HG03442 (cell line): ENCODE results near the gene NEURL1.

Experiments used
- ATAC-seq: cut with Tn5 transposase; IDR thresholded peaks from one replicate; pipeline ENCODE4 v1.9.1; 2021; ENCODE audit warnings: mild to moderate bottlenecking, moderate library complexity; ENCODE audit not compliant: unreplicated experiment

NEURL1 gene

GRCh38 chr10:103582331-103583123 lies 89.0 kb downstream of the NEURL1 start:
- no peak for ATAC-seq

GRCh38 chr10:103583871-103584215 lies 90.3 kb downstream of the NEURL1 start:
- ATAC-seq = no peak

DNA sequence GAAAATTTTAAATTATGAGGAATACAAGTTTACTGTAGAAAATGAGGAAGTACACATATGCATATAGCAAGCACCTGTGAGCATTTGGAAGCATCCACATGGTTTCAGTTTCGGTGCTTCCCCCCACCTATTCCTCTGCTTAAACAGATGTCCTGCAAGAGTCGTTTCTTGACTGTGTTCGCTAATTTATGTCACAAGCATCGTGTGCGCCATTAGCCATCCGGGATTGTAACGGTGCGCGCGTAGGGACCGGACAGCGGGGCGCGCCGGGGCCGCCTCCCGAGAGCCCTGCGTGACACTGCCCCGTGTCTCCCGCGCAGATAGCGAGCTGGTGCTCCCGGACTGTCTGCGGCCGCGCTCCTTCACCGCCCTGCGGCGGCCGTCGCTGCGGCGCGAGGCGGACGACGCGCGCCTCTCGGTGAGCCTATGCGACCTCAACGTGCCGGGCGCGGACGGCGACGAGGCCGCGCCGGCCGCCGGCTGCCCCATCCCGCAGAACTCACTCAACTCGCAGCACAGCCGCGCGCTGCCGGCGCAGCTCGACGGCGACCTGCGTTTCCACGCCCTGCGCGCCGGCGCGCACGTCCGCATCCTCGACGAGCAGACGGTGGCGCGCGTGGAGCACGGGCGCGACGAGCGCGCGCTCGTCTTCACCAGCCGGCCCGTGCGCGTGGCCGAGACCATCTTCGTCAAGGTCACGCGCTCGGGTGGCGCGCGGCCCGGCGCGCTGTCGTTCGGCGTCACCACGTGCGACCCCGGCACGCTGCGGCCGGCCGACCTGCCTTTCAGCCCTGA lies 90.9 kb downstream of the NEURL1 start:
- no peak for ATAC-seq

DNA sequence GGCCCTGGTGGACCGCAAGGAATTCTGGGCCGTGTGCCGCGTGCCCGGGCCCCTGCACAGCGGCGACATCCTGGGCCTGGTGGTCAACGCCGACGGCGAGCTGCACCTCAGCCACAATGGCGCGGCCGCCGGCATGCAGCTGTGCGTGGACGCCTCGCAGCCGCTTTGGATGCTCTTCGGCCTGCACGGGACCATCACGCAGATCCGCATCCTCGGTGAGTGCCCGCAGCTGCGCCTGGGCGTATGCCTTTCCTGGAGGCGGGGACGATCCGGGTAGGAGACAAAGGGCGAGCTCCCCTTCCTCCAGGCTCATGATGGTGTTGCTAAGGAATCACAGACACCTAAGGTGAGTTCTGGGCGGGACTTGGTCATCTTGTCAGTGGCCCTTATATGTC lies 91.5 kb downstream of the NEURL1 start:
- no peak for ATAC-seq

- no peak for ATAC-seq
These were observed 93.6 kb downstream of the NEURL1 start for GRCh38 chr10:103587073-103587472.

GRCh38 chr10:103589074-103589630 lies 95.6 kb downstream of the NEURL1 start:
- no peak for ATAC-seq

GRCh38 chr10:103590060-103590459 lies 96.6 kb downstream of the NEURL1 start:
- no peak for ATAC-seq

DNA sequence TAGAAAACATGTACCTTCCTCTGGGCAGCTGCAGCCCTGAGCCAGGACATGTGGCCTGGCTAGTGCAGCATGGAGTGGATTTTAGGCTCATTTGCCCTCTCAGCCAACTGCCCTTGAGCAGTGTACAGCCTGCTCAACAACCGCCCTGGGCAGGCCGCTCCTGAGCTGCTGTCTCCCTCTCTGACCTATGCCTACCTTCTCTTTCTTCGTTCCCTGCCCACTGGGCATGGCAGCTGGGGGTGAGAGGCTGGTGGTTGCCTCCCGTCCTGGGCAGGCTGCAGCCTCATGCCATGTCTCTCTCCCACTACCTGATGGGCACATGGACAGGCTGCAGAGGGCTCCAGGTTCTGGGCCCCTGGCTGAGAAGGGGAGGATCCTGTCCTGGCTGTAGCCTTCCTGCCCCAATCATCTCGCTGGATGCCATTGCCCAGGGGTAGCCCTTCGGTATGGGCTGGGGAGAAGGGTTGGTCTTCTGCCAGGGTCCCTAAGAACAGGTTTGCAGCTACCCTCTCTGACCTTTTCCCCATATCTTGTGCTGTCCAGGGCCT lies 97.3 kb downstream of the NEURL1 start:
- no peak for ATAC-seq

DNA sequence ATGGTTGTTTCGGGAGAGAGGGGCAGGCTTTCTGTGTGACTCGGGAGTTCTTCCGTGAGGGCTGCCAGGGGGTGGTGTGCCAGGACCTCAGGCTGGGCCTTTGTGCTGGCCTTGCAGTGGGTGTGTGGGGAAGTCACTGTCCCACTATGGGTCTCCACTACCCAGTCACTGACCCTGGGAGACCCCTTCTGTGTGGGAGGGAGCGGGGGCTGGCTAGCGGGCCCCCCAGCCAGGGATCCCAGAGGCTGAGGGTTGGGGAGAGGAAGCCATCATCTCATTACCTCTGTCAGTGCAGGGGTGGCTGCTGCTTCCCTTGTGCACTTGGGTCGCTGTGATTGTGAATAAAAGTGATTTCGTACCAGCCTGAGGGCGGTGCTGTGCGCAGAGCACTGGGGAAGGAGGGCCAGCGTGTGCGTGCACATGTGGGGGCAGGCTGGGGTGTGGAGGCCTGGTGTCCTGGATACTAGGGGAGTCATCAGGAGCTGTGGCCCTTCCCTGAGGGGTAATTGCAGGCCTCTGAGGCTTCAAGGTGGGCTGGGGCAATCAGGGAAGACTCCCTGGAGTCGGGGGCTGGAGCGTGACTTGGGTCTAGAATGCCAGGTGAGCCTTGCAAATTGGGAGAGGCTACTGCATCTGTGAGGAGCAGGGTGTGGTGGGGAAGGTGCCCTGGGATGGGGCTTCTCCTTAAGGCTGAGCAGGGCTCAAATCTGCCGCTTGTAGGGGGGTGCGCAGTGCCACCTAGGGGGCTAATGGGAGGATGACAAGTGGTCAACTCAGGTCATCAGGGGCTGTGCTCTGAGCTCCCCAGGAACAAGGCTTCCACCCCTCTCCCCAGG lies 98.9 kb downstream of the NEURL1 start:
- peak; percentile 64 for ATAC-seq

DNA sequence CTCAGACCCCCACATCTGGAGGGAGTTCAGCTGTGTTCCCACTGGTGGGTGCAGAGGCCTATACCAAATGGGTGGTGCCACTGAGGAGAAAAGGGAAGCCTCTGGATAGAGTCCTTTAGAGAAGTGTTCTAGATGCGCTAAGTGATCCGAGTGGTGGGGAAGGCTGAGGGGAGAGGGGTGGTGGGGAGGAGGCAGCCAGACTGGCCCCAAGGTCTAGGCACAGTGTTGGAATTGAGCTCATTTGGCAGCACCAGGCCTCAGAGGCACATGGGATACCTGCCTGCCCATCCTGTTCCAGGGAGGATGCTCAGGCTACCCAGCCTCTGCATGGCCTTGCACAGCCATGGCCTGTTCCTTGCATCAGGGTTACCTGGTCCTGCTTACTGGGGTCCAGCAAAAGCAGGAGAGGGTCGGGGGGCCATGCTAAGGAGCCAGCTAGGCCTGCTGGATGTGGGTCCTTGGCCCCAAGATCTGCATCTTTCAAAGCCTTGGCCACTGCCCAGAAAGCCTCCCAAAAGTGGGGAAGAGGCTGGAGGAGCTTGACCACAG lies 99.6 kb downstream of the NEURL1 start:
- peak; percentile 9 for ATAC-seq

GRCh38 chr10:103595933-103596726 lies 102.6 kb downstream of the NEURL1 start:
- ATAC-seq = no peak

- no peak for ATAC-seq
These were observed 103.5 kb downstream of the NEURL1 start for GRCh38 chr10:103597003-103597402.

DNA sequence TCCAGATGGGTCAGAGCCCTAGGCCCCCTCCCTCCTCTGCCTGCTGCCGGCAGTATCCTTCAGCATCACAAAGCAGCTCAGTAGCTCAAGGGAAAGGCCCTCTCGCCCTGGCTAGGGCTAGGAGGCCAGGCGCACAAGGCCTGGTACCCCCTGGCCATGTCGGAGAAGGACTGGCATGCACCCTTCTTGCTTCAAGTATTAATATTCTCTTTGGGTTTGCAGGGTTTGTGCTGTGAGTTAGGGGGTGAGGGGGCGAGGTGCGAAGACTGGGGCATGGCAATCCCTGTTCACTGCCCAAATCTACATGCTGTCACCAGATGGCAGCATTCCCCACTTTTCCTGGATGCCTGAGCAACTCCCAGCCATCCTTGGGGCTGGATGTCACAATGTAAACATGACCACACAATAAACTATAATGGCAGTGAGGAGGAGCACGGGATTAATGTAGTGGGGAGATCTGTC lies 105.2 kb downstream of the NEURL1 start:
- ATAC-seq = no peak

DNA sequence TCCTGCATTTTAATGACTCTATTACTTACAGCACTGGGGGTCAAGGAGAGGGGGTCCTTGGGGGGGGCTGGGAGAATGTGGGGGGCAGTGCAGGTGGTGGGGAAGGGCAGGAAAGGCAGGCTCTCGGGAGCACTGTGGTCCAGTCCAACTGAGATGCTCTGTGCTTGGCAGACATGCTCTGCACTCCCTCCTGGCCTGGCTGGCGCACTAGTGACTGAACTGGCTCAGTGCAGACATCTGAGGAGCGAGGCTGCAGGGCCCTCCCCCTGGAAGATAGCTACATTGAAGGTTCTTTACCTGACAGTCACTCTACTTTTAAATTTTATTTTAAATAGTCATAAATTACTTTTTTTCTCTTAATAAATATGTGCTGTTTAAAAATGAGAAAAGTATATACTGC lies 105.7 kb downstream of the NEURL1 start:
- no peak for ATAC-seq

GRCh38 chr10:103599907-103600306 lies 106.4 kb downstream of the NEURL1 start:
- ATAC-seq = no peak

DNA sequence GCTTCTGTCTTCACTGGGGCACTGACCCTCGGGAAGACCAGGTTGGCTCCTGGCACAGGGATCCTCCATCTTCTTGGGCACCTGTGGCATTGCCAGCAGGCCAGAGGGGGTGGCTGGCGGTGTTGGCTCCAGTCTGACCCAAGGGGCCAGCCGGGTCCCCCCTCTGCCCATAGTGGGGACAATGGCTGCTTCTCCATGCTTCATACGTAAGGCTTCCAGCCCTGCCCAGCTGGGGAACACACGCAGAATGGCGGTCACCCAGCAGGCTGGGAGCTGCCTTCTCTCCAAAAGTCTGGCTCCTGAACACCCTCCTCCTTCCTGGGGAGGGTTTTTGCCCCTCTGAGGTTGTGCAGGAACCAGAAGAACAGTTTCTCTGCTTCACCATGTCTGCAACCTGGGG lies 106.8 kb downstream of the NEURL1 start:
- no peak for ATAC-seq

- no peak for ATAC-seq
These were observed 107.6 kb downstream of the NEURL1 start for GRCh38 chr10:103600956-103601569.

GRCh38 chr10:103602028-103602851 lies 108.7 kb downstream of the NEURL1 start:
- ATAC-seq = no peak

DNA sequence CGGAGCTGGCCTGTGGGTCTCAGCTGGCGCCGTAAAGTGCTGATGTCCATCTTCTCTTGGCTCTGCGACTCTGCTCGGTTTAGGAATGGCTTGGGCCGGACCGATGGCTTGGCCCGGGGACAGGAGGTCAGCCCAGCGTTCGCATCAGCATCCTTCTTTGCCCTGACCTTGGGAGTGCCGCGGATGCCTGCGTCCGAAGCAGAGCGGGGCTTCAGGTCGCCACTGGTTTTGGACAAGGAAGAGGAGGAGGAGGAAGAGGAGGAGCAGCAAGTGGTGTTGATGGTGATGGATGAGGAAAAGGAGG lies 109.3 kb downstream of the NEURL1 start:
- ATAC-seq = no peak
